ENCODE measurements around the gene RBFOX1.

DNA sequence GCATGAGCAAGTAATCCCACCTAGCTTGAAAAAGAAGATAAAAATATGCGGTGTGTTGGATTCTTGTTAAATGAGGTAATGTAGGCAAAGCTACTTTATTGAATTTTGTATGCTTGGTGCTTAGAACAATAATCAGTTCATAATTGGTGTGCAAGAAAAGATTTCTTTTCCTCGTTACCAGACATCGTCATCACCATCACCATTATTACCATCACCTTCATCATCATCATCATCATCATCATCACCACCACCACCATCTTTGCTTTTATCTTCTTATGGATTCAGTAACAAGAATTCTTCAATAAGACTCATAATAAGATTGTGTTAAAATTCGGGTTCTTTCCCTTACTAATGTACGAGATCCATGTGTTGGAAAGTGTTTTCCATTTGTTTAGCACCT is 173.7 kb downstream of the RBFOX1 start:
- TF ChIP-seq SRF (IDR thresholded peaks at IDR 0.05; ENCODE audit: low read depth) = no peak
- TF ChIP-seq, protein P1, sequence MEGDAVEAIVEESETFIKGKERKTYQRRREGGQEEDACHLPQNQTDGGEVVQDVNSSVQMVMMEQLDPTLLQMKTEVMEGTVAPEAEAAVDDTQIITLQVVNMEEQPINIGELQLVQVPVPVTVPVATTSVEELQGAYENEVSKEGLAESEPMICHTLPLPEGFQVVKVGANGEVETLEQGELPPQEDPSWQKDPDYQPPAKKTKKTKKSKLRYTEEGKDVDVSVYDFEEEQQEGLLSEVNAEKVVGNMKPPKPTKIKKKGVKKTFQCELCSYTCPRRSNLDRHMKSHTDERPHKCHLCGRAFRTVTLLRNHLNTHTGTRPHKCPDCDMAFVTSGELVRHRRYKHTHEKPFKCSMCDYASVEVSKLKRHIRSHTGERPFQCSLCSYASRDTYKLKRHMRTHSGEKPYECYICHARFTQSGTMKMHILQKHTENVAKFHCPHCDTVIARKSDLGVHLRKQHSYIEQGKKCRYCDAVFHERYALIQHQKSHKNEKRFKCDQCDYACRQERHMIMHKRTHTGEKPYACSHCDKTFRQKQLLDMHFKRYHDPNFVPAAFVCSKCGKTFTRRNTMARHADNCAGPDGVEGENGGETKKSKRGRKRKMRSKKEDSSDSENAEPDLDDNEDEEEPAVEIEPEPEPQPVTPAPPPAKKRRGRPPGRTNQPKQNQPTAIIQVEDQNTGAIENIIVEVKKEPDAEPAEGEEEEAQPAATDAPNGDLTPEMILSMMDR (IDR thresholded peaks at IDR 0.05 in 2 of 3, conservative IDR thresholded peaks at IDR 0.05 in 1 of 3; ENCODE audit: borderline replicate concordance in 1 of 3, insufficient read depth in 1 of 3, low read depth in 2 of 3, low read length in 2 of 3) = no peak
- TF ChIP-seq POLR2A (IDR thresholded peaks at IDR 0.05; ENCODE audit: borderline replicate concordance, extremely low read depth, insufficient read depth, insufficient read length) = no peak
- TF ChIP-seq RAD21 (IDR thresholded peaks at IDR 0.05; ENCODE audit: low read depth) = no peak
- TF ChIP-seq EZH2 (IDR thresholded peaks at IDR 0.05) = no peak
- no peak for TF ChIP-seq POLR2AphosphoS5 (IDR thresholded peaks at IDR 0.05; ENCODE audit: low read depth, low read length)
- TF ChIP-seq CEBPB (IDR thresholded peaks at IDR 0.05; ENCODE audit: low read depth) = no peak
- no peak for TF ChIP-seq EZH2phosphoT487 (IDR thresholded peaks at IDR 0.05; ENCODE audit: borderline replicate concordance)
- no peak for TF ChIP-seq SP1 (IDR thresholded peaks at IDR 0.05; ENCODE audit: low read depth)
- TF ChIP-seq YY1 (IDR thresholded peaks at IDR 0.05; ENCODE audit: extremely low read depth, insufficient replicate concordance, low read depth, low read length) = no peak
- TF ChIP-seq, protein P2, sequence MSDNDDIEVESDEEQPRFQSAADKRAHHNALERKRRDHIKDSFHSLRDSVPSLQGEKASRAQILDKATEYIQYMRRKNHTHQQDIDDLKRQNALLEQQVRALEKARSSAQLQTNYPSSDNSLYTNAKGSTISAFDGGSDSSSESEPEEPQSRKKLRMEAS (IDR thresholded peaks at IDR 0.05) = no peak
- no peak for TF ChIP-seq JUND (IDR thresholded peaks at IDR 0.05)
- TF ChIP-seq, protein P3, sequence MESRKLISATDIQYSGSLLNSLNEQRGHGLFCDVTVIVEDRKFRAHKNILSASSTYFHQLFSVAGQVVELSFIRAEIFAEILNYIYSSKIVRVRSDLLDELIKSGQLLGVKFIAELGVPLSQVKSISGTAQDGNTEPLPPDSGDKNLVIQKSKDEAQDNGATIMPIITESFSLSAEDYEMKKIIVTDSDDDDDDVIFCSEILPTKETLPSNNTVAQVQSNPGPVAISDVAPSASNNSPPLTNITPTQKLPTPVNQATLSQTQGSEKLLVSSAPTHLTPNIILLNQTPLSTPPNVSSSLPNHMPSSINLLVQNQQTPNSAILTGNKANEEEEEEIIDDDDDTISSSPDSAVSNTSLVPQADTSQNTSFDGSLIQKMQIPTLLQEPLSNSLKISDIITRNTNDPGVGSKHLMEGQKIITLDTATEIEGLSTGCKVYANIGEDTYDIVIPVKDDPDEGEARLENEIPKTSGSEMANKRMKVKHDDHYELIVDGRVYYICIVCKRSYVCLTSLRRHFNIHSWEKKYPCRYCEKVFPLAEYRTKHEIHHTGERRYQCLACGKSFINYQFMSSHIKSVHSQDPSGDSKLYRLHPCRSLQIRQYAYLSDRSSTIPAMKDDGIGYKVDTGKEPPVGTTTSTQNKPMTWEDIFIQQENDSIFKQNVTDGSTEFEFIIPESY (IDR thresholded peaks at IDR 0.05; ENCODE audit: extremely low read depth, insufficient replicate concordance, low read length) = no peak
